GM10266 (cell line): Measurements from ENCODE around the gene EDN1.

Experiments
- DNase-seq: peaks from one replicate; pipeline ENCODE4 v3.0.0; 2012; ENCODE audit errors: extremely low spot score
- TF ChIP-seq, protein P1 (sequence below): IDR thresholded peaks from 2 replicates; pipeline ENCODE4 v1.5.1; 2012; ENCODE audit warnings: mild to moderate bottlenecking, low read depth; ENCODE audit not compliant: control insufficient read depth, insufficient read depth; ENCODE audit errors: missing control alignments

The EDN1 gene

DNA sequence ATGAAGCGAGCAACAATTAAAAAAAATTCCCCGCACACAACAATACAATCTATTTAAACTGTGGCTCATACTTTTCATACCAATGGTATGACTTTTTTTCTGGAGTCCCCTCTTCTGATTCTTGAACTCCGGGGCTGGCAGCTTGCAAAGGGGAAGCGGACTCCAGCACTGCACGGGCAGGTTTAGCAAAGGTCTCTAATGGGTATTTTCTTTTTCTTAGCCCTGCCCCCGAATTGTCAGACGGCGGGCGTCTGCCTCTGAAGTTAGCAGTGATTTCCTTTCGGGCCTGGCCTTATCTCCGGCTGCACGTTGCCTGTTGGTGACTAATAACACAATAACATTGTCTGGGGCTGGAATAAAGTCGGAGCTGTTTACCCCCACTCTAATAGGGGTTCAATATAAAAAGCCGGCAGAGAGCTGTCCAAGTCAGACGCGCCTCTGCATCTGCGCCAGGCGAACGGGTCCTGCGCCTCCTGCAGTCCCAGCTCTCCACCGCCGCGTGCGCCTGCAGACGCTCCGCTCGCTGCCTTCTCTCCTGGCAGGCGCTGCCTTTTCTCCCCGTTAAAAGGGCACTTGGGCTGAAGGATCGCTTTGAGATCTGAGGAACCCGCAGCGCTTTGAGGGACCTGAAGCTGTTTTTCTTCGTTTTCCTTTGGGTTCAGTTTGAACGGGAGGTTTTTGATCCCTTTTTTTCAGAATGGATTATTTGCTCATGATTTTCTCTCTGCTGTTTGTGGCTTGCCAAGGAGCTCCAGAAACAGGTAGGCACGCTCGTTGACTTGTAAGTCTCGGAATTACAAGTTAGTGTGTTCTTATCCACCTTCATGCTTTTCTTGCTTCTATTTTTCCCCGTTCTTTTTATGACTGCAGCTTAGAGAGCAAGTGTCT, at the start of gene EDN1:
Gene EDN1, plus strand, starts transcription at position 429 of the 888 bp plus-strand sequence. Its CDS starts 269 bp downstream, at position 698.
- TF ChIP-seq, protein P1, sequence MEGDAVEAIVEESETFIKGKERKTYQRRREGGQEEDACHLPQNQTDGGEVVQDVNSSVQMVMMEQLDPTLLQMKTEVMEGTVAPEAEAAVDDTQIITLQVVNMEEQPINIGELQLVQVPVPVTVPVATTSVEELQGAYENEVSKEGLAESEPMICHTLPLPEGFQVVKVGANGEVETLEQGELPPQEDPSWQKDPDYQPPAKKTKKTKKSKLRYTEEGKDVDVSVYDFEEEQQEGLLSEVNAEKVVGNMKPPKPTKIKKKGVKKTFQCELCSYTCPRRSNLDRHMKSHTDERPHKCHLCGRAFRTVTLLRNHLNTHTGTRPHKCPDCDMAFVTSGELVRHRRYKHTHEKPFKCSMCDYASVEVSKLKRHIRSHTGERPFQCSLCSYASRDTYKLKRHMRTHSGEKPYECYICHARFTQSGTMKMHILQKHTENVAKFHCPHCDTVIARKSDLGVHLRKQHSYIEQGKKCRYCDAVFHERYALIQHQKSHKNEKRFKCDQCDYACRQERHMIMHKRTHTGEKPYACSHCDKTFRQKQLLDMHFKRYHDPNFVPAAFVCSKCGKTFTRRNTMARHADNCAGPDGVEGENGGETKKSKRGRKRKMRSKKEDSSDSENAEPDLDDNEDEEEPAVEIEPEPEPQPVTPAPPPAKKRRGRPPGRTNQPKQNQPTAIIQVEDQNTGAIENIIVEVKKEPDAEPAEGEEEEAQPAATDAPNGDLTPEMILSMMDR = peak; percentile 73
- DNase-seq = peak; percentile 73

DNA sequence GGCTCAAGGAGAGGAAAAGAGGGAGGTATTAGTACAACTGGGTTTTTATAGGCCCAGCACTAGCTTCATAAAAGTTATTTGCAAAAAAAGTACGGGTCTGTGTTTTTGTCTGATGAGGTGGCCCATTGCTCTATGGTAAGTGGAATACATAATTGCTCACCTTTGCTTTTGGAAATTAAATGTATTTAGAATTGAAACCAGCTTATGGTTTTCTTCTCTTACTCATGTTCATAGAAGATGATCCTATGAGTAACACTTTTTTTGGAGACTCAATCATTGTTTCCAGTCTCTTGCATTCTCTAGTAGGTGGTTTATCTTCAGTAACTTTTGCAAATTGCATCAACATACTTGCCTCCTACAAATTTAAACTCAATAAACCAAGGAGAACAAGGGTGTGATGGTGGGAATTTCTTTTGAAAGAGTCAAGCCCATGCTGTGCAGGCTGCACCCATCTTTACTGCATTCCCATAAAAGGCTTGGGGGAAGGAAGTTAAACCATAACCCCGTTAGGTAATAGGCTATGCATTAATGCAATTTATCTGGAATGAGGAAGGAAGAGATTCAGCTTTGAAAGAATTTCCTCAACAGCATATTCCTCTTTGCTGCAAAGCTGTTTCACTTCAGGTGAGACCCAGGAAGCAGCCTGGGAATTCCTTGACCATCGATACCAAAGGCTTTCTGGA, 48.5 kb upstream of the EDN1 start:
- TF ChIP-seq, protein P1 = no peak
- DNase-seq = no peak

DNA sequence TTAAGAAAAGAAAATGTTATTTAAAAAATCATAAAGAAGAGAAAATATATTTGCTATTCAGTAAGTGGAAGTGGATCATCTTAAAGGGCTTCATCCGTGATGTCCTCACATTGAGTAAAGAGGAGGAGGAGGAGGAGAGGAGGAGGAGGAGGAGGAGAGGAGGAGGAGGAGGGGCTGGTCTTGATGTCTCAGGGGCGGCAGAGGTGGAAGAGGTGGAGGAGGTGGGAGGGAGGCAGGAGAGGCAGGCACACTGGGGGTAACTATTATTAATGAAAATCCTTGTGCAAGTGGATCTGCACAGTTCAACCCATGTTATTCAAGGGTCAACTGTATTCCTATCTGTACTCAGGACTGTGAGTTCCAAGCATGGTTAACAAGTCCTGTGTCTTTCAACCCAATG, 47.0 kb upstream of the EDN1 start:
- no peak for DNase-seq
- TF ChIP-seq, protein P1 = no peak

DNA sequence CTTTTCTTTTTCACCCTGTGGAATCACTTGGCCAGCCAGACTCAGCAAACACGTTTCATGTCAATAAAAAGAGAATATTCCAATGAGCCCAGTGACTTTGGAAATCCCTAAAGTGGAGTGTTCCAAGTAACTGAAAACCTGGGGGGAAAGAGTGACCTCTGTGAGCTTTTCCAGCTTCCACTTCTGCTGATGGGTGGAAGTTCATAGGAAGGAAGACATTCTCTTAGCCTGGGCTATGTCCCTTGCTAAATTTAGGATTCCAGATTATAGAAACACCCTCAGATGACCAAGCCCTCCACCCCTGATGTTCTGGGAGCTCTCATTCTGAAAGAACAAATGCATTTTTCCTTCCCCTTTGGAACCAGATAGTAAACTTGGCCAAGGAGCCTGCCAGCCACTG, 44.8 kb upstream of the EDN1 start:
- TF ChIP-seq, protein P1 = no peak

DNA sequence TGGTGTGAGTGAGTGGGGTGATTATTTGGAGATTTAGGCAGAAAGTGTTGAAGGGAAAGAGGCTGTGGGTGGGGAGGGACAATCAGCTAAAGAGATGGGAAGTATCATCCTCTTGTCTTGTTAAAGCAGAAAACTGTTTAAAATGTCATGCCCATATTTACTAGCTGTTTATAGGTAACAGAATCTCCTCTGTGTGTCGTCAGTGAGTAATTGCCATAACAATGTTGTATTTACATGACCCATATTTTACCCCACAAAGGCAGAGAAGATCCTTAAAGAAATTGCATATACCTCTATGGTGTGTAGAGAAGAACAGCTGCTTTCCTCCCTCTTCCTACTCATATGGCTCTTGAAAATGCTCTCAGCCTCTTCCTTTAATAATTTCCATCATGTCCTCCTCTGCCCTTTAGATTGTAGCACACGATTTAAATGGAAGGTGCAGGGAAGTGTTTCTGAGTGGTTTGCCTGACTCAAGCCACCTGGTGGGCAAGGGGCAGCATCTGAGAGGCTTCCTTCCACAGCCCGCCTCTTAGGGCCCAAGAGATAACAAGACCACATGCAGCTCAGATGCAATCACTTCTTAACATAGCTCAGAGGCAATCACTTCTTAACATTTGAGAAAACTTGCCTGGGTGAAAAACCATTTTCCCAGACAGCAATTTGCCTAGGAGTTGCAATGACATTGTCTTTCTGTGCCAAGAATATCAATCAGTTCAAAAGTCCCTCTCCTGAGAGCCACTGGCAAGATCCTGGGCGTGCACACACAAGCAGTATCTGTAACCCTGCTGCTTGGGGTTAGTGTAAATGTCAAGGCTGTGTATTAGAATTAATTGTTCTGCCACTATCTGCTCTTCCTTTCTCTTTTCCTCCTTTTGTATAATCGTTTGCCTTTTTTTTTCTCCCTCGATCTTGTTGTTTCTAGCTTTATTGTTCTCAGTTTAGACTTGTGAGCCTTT, 44.1 kb upstream of the EDN1 start:
- TF ChIP-seq, protein P1 = no peak
- DNase-seq = no peak

More for the DNA sequence above, 44.8 kb upstream of the EDN1 start:
- DNase-seq = no peak

DNA sequence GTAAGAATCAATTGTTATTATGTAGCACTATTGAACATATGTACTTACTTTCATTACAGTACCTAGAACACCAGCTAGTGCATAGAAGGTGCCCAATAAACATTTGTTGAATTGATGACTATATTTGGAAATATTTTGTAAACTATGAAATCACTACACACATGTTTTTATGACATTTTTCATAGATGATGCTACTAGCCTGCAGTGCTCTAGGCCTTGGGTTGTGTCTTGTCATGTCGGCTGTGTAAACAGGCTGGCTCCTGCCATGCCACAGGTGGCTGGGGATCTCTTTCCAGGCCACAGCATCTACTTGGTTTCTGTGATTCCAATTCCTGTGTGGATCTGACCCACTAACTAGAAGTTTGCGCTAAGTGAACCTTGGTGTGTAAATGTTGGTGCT, 43.3 kb upstream of the EDN1 start:
- TF ChIP-seq, protein P1 = no peak
- DNase-seq = no peak
